HG03097 (cell line): ENCODE results near the gene SLC8B1.

Experiments
- ATAC-seq: cut with Tn5 transposase; IDR thresholded peaks from one replicate; pipeline ENCODE4 v1.9.1; 2021; ENCODE audit not compliant: unreplicated experiment, low FRiP score

SLC8B1 gene

DNA sequence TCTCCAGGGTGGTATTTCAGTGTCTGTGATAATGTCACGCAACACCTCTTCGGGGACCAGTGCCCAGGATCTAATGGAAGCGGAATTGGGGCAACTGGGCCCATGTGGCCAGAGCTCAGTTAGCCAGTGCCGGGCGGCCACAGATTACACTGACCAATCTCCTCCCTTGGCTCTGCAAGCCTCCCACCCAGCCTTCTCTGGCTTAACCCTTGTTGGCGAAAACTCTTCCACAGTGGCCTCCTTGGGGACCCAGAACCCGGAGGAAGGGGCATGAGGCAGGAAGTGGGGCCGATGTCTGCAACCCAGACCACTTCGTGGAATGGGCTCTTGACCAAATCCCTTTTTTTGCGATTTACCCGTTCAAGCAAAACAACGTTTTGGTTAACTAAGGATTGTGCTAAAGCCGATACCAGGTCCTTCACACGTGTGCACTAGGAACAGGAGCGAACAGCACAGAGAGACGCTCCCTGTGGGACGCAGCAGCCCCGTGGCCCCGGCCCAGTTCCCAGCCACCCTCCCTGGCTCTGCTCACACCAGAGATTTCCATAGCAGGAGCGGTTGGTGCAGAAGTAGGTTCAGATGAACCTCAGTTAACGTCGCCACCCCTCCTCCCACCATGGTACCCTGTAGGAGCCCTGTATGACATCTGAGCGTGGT, 38.2 kb downstream of the SLC8B1 start:
- no peak for ATAC-seq

DNA sequence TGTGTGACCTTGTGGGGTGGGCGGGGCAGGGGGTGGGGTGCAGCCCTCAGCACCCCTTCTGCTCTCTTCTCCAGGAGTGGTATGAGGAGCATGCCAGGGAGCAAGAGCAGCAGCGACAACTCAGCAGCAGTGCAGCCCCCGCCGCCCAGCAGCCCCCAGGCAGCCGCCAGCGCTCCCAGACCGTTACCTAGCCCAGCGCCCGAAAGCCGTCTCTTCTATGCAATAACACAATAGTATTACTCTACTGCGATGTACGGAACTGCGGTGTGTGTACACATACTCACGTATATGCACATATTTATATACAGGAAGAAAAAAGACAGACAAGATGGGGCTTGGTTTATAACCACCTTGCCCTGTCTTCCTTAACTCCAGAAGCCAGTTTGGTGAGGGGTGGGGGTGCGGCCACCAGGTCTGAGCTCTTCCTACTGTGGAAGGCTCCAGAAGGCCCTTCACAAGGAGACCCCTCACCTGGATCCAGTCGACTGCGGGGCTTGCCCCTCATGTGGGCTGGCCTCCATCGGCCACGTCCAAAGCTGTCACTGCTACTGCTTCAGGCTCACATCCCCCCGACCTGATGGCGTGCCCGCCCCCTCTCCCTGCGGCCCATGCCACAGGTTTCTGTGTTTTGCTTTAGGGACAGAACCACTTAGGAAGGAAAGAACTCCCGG, 38.9 kb downstream of the SLC8B1 start:
- no peak for ATAC-seq

DNA sequence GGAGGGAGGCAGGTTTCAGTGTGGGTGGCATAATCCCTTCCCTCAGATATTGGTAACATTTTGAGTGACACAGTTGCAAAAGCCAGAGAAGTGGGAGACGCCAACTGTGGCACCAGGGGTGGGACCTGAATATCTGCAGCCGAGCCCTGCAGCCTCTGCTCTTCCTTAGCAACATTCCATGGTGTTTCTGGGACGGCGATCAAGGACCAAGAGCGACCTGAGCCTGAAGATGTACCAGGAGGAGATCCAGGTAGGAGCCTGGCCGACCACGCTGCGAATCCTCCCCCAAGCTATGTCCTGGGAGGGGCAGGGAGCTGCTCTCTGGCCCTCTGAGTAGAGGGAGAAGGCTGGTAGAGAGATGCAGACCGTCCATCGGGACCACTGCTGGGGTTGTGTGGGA, 41.8 kb downstream of the SLC8B1 start:
- ATAC-seq: no peak

DNA sequence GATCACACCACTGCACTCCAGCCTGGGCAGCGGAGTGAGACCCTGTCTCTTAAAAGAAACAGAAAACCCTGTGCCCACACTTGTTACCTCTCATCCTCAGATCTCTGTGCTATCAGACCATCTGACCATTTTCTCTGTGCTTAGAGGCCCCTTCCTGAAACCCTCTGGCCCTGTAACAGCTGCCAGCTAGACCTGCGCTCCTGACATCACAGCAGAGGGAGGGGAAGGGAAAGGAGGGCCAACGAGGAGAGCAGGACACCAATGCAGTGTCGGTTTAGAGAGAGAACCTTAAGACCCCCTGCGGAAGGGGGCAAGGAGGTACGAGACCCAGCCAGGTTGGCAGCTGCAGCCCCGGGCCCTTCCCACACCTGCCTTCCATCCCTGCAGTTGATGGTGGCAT, 42.4 kb downstream of the SLC8B1 start:
- no peak for ATAC-seq

DNA sequence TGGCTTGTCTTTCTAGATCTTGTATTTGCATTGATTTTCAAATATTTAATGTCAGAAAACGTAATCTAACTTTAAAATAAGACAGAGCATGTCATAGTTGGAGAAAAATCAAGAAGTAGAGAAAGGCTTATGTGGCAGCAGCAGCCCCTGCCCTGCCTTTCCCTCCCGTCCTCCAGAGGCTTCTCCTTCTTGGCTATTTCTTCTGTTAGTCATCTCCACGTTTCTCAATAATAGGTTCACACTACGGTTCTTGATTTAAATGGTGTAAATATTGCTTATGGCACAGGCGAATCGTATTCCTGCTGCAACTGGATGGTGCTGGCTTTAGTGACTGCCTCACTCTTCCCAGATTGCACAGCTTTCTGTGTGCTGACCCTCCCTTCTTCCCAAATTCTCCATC, 42.8 kb downstream of the SLC8B1 start:
- no peak for ATAC-seq

DNA sequence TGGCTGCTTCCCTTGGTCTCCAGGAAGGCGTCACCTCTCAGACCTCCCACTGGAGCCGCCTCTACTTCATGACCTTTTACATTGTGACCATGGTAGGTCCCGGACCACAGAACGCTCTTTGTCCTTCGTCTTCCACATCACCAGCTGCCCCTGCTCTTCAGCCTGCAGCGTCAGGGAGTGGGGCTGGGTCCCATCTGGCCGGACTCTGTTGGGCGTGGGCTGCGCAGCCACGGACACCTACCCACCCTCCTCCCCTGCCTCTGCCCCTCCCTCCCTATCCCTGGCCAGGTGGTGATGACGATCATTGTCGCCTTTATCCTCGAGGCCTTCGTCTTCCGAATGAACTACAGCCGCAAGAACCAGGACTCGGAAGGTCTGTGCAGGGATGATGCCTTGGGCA, 43.3 kb downstream of the SLC8B1 start:
- ATAC-seq: no peak

DNA sequence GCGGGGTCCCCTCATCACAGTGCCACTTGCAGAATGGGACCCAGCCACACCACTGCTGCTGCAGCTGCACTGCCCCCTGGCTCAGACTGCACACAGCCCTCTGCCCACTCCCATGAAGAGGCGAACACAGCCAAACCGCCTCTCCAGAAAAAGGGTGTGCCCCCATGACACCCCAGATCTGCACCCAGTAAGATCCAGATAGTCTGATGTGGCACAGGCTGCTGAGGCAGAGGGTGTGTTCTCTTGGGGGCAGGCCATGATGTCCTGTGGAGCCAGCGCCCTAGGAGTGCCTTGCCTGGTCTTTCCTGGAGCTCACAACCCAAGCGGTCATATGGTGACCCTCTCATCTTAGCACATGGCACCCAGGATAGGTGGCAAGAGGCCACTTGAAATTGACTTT, 44.4 kb downstream of the SLC8B1 start:
- ATAC-seq: no peak

DNA sequence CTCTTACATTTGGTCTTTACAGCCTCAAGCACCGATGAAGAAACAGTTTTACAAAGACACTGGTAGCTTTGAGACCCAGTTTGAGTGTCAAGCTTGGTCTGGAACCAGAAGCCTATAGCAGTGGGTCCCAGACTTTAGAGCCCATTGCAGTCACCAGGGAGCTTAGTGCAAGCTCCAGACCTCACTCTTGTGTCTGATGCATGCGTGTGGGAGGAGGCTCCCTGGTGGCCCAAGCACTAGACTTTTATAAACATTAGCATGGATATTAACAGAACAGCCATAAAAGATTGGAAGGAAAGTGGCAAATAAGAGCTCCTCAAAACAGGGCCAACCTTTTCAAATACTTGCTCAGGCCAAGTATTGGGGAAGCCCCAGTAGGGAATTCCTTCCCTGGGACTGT, 45.5 kb downstream of the SLC8B1 start:
- no peak for ATAC-seq

DNA sequence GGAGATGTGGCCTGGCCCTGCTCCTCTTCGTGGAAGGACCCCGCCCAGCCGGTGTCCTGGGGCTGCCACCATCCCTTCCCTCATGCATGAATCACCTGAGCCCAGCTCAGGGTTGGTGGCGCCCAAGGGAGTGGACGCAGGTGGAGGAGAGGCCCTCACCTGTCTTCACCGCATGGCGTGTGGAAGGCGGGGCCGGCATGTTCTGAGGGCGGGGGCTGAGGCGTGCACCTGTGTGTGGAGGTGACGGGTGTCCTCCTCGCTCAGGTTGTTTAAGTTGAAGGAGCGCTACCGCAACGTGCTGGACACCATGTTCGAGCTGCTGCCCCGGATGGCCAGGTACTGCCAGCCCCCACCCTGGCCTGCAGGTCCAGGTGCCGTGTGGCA, 47.0 kb downstream of the SLC8B1 start:
- no peak for ATAC-seq

DNA sequence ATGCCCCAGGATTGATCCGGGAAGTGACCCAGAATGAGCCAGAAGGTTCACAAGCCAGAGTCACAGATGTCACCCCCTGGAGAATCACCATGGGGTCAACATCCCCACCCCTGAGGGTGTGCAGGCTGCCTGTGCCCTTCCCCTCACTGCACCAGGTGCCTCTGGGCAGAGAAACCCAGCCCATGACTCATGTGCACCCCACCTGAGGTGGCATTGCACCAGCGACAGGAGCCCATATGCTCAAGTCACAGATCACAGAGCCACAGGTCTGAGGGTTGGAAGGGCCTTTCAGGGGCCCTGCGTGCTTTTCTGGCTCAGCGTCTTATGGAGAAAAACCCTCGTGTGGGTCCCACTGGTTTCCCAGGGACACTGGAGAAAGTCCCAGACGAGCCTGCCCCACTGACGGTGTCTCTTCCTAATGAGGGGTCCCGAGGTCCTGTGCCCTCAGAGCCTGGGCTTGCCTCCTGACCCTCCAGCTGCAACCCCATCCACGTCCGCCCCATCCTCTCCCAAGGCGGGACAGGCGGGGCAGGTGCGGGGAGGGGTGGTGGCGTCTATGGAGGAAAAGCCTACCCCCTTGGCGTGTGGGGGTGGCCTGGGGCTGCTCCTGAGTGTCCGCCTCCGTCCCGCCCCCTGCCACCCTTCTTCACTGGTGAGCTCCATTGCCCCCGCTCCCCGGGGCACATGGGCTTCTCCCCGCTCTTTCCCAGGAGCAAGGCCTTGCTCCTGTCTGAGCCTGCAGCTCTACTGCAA, 47.6 kb downstream of the SLC8B1 start:
- no peak for ATAC-seq

DNA sequence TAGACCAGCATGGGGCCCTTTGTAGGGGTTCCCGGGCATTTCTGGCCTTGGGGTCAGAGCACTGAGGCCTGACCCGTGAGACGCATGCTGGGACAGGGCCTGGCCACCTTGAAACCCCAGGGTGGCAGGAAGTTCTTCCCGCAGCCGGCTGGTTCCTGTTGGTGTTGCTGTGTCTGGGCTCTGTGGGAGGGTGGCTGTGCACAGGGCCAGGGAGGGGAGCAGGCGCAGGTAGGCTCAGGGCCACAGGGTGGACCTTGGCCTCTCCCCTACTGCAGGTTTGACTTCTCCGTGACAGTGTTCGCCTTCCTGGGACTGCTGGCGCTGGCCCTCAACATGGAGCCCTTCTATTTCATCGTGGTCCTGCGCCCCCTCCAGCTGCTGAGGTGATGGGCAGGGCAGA, 48.2 kb downstream of the SLC8B1 start:
- no peak for ATAC-seq

DNA sequence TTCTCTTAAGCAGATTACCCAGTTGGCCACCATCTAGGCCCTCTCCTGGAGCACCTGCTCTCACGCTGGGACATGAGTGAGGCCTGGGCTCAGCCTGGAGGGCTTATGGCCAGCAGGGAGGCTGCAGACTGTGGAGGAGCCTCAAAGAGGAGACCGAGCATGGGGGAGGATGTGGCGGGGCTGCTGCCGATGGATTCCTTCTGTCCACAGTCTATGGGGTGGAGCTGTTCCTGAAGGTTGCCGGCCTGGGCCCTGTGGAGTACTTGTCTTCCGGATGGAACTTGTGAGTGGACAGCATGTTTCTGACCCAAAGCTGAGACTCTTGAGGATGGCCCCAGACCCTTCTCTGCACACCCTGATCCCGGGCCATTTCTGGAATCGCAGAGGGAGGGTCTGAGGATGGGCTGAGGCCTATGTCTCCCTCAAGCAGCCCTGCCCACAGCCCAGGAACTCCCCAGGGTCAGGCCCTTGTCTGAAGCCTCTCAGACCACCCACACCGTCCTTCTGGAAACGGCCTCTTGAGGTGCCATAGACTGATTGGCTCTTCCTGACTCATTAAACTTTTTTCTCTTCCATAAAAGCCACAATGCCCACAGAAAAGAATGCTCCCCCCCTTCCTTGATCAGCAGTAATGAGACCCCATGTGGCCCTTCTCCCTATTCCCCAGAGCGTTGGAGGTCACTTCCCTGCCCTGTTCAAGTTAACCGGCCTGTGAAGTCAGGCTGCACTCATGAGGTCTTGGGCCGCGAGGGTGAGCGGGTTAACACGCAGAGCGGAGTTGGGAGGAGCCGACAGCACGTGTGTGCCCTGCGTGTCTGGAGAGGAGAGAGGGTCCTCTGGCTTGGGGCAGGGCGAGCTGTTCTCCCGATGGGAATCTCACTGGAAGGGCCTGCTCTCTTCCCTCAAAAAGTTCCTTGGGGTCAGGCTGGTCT, 49.0 kb downstream of the SLC8B1 start:
- ATAC-seq: no peak

DNA sequence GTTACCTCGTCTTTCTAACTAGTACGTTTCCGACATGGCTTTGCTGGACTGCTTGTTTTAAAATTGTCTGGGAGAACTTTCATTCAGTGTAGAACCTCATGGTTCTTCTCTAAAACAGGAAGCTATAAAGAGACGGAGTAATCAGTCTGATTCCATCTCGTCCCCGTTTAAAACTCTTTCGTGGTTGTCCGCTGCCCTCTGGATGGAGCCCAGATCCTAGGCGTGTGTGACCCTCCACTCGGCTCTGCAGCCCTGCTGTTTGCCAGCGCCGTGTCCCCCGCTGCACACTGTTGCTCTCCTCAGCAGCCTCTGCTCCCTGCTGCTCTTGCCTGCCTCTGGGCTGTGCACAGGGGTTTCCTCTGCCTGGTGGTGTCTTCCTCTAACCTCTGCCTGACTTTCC, 50.2 kb downstream of the SLC8B1 start:
- no peak for ATAC-seq

DNA sequence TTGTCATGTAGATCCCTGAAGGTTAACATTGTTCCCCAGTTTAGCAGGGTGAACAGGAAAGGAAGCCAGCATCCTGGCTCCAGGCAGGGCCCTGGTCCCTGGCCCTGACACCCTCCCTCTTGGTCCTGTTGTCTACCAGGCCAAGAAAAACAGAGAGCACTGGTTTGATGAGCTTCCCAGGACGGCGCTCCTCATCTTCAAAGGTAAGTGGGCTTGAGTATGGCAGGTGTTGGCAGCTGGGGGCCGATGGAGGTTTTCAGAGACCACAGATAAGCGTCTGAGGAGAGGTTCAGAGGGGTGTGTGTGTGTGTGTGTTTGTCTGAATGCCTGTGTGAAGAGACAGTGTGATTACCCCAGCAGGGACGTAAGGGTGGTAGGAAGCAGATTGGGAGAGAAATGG, 56.3 kb downstream of the SLC8B1 start:
- no peak for ATAC-seq

DNA sequence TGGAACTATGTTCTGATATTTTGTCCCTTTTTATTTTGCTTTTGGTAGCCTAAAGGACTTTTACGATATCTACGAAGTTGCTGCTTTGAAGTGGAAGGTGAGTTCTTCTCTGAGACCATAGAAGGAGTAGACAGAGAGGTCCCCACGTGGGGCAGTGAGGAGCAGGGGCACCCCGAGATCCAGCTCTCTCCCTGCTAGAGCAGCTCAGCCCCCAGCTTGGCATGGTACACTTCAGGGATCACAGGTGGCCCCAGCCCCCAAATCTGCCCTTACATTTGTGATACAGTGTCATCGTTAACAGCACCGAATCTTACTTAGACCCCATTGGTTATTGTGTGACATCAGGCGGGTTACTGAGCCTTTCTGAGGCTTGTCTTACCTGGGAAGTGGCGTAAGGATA, 56.8 kb downstream of the SLC8B1 start:
- ATAC-seq: no peak

DNA sequence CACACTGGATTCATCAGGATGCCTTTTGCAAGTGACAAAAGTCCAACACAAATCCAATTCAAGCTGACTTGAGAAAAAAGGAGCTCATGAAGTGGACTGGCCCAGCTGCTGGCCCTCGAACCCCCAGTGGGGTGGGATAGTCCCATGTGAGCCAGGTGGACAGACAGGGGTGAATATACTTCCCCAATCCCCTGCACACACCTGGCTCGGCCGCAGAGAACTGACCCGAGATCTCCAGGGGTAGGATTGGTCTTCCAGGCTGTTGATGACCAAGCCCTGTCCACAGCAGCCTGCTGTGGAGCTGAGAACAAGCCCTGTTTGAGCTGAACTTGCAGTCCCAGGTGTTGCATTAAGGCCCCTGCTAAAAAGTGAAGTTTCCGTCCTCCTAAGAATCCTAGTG, 57.4 kb downstream of the SLC8B1 start:
- ATAC-seq: no peak

DNA sequence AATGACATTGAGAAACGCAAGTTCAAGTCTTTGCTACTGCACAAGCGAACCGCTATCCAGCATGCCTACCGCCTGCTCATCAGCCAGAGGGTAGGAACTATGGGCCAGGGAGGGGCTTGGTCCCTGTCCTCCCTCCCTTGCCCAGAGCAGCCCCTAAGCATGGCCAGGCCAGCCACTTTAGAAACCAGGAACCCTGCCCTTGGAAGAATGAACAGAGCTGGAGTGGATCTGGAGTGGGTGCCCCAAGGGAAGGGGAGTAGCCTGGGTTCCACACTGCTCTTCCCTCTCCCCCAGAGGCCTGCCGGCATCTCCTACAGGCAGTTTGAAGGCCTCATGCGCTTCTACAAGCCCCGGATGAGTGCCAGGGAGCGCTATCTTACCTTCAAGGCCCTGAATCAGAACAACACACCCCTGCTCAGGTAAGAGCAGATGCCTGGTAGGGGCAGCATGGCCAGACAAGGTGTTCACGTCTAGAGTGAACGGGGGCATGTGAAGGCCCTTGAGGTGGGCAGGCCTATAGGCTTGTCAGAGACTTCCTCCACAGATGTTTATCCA, 57.9 kb downstream of the SLC8B1 start:
- ATAC-seq: no peak

DNA sequence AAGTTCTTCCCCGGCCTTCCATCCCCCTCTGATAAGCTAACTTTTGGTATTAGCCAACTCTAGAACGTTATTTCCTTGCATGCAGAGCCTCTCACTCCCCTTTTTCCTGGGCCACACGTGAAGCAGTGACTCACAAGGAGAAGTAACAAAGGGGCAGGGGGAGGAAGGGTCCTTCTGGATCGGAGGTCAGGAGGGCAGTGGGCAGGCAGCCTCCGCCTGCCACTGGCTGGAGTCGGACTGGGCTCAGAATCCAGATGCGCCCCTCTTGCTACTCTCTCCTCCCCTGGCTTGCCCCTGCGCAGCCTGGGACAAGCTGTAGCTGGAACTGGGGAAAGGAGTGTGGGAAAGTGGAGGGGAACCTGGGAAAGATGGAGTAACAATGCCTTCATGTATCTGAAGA, 58.6 kb downstream of the SLC8B1 start:
- ATAC-seq: no peak

DNA sequence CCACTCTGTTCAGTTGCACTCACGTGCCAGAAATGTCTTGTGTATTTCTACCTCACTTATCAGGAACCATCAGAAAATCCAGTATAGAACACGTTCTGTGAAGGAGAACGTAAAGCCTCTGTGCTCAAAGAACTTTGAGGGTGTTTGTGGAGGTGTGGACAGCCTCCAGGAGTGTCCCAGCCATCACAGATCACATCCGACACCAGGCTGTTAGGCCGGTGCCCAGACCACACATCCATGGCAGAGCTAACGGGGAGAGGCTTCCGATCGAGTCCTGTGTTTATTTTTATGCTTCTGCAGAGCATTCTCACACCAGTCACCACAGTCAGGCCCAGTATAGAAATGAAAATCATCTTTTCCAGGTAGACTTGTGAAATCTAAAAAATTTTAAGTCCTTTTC, 60.1 kb downstream of the SLC8B1 start:
- ATAC-seq: no peak

DNA sequence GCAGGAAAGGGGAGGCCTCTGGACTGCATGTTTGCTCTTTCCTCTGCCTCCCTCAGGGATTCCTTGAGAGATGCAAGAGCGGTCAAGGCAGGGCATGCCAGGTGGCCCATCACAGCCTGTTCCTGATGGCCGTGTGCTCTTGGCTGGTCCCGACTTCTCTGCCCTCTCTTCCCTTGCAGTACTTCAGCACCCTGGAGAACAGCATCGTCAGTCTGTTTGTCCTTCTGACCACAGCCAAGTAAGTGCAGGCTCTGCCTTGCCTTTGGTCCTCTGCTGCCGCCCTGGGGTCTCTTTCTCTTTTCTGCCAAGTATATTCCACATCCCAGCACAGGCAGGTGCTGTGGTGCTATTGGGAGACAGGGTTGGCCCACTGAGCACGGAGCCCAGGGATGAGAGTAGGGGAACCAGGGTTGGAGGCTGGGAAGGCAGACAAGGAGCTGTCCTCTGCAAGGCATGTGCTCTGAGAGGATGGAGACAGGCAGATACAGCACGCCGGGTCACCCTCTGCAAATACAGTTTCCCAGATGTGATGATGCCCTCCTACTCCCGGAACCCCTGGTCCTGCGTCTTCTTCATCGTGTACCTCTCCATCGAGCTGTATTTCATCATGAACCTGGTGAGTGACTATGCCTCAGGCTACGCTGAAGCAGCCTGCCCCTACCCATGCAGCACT, 61.7 kb downstream of the SLC8B1 start:
- no peak for ATAC-seq
